Astrocyte of the cerebellum (primary cell): Measurements from ENCODE around the gene ORAI1.

Experiments used
- DNase-seq: peaks from one replicate; pipeline ENCODE4 v3.0.0-alpha.2; 2011; ENCODE audit warnings: low read depth
- H3K4me3 ChIP-seq: 2 replicates; pipeline ENCODE4 v1.5.1; 2011; ENCODE audit warnings: mild to moderate bottlenecking, low read depth, low read length, moderate library complexity
- CTCF ChIP-seq: IDR thresholded peaks from 2 replicates; pipeline ENCODE4 v1.5.1; 2012; ENCODE audit warnings: low read length, low read depth, moderate library complexity, mild to moderate bottlenecking; ENCODE audit errors: missing control alignments
- in situ Hi-C: cut with HindIII; loops from 2 replicates; pipeline ENCODE4 v1.10.0; 2017; ENCODE audit warnings: low sequenced_read_pairs

Gene ORAI1

GRCh38 chr12:121592320-121592719 lies 34.0 kb upstream of the ORAI1 start:
- in situ Hi-C loops, result no loop called here
- TF ChIP-seq CTCF, result no peak
- DNase-seq, result no peak
- H3K4me3 ChIP-seq, result no peak overlapping the region

- no peak overlapping the region for H3K4me3 ChIP-seq
- DNase-seq, result no peak
- in situ Hi-C loops, result no loop called here
- no peak for TF ChIP-seq CTCF
Measured at GRCh38 chr12:121595520-121595919, 30.8 kb upstream of the ORAI1 start.

DNA sequence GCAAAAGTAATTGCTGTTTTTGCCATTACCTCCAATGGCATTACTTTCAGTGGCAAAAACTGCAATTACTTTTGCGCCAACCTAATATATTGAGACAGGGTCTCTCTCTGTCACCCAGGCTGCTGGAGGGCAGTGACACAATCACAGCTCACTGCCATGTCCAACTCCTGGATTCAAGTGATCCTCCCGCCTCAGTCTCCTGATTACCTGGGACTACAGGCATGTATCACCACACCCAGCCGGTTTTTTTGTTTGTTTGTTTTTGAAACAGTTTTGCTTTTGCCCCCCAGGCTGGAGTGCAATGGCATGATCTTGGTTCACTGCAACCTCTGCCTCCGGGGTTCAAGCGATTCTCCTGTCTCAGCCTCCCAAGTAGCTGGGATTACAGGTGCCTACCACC lies 29.8 kb upstream of the ORAI1 start:
- DNase-seq, result no peak
- no peak overlapping the region for H3K4me3 ChIP-seq
- no peak for TF ChIP-seq CTCF
- in situ Hi-C loops, result no loop called here

GRCh38 chr12:121600702-121601336 lies 25.5 kb upstream of the ORAI1 start:
- DNase-seq, result no peak
- in situ Hi-C loops, result no loop called here
- H3K4me3 ChIP-seq, result no peak overlapping the region
- TF ChIP-seq CTCF, result no peak

DNA sequence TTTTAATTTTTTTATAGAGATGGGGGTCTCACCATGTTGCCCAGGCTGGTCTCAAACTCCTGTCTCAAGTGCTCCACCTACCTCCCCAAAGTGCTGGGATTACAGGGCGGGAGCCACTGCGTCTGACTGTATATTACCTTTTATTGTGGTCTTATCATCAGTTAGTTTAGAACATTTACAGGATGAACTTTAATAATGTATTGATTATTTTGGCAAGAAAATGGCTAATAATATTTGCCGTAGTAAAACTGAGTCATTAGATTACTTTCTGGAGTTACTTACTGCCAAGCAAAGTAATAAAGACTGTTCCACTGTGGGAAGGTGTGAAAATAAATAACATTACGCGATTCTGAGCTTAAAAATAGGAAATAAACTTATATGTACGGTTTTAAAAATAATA lies 23.6 kb upstream of the ORAI1 start:
- no peak for TF ChIP-seq CTCF
- no peak for DNase-seq
- H3K4me3 ChIP-seq, result no peak overlapping the region
- in situ Hi-C loops, result no loop called here

- no peak for DNase-seq
- no peak overlapping the region for H3K4me3 ChIP-seq
- TF ChIP-seq CTCF, result no peak
- in situ Hi-C loops, result no loop called here
Measured at GRCh38 chr12:121603581-121603980, 22.7 kb upstream of the ORAI1 start.
